CD14-positive monocyte (primary cell): ENCODE data around the gene SLC38A10. TPM values are rescaled to one million over a fixed set of nuclear protein-coding genes. Genes with fewer than 3 reads are reported as not detected.

Experiments used
- DNase-seq, 3 donors: peaks; one replicate each; pipeline ENCODE4 v3.0.0-alpha.2; 2011 to 2022
- H2AFZ ChIP-seq: 2 replicates; pipeline ENCODE4 v1.6.0; 2012; ENCODE audit warnings: mild to moderate bottlenecking, low read depth, low read length, inconsistent platforms; ENCODE audit not compliant: insufficient read depth, poor library complexity, severe bottlenecking
- H3K27ac ChIP-seq, 2 donors: 1 replicate in 1 of 2; 2 replicates in 1 of 2; pipeline ENCODE4 v1.5.1; 2012 to 2013; ENCODE audit warnings: low read length in 2 of 2, control low read depth in 1 of 2, inconsistent platforms in 1 of 2, low read depth in 1 of 2, mild to moderate bottlenecking in 1 of 2
- H3K27me3 ChIP-seq, 2 donors: one replicate each; pipeline versions ENCODE4 v1.6.0 to v1.6.1; 2011 to 2013; ENCODE audit warnings: low read length in 2 of 2; ENCODE audit not compliant: control insufficient read depth in 2 of 2, insufficient read depth in 2 of 2
- H3K36me3 ChIP-seq, 2 donors: replicated peaks in 1 of 2; 1 replicate in 1 of 2; 2 replicates in 1 of 2; pipeline versions ENCODE4 v1.5.1 to v1.6.1; 2012 to 2013; ENCODE audit warnings: low read length in 2 of 2, control low read depth in 1 of 2, inconsistent platforms in 1 of 2, mild to moderate bottlenecking in 1 of 2; ENCODE audit not compliant: insufficient read depth in 2 of 2, control insufficient read depth in 1 of 2
- H3K4me1 ChIP-seq, 2 donors: 1 replicate in 1 of 2; 2 replicates in 1 of 2; pipeline versions ENCODE4 v1.5.1 to v1.6.1; 2012 to 2013; ENCODE audit warnings: low read length in 2 of 2, control low read depth in 1 of 2, inconsistent platforms in 1 of 2, mild to moderate bottlenecking in 1 of 2, moderate library complexity in 1 of 2; ENCODE audit not compliant: insufficient read depth in 2 of 2, control insufficient read depth in 1 of 2
- H3K4me2 ChIP-seq: replicated peaks from 2 replicates; pipeline ENCODE3; 2012; ENCODE audit warnings: low read length, moderate library complexity, mild to moderate bottlenecking; ENCODE audit not compliant: poor library complexity, severe bottlenecking; ENCODE audit errors: extremely low read depth
- H3K4me3 ChIP-seq, 3 experiments: fragments of 200-600 bp in 1 of 3; sonication (generic) in 1 of 3; replicated peaks in 1 of 3; 1 replicate in 2 of 3; 2 replicates in 1 of 3; pipeline ENCODE4 v1.5.1; 2011 to 2013; ENCODE audit warnings: low read length in 3 of 3, mild to moderate bottlenecking in 3 of 3, control low read depth in 2 of 3, low read depth in 2 of 3, inconsistent platforms in 1 of 3, moderate library complexity in 1 of 3
- H3K79me2 ChIP-seq: 2 replicates; pipeline ENCODE4 v1.6.0; 2012; ENCODE audit warnings: mild to moderate bottlenecking, control low read depth, inconsistent platforms, low read length, moderate library complexity; ENCODE audit not compliant: insufficient read depth
- H3K9ac ChIP-seq: 2 replicates; pipeline ENCODE4 v1.6.0; 2017; ENCODE audit warnings: low read length, mild to moderate bottlenecking; ENCODE audit not compliant: insufficient read depth, poor library complexity, severe bottlenecking
- H3K9me3 ChIP-seq, 2 donors: replicated peaks in 1 of 2; 1 replicate in 1 of 2; 2 replicates in 1 of 2; pipeline versions ENCODE4 v1.5.1 to v1.6.1; 2012 to 2013; ENCODE audit warnings: low read length in 2 of 2, control low read depth in 1 of 2; ENCODE audit not compliant: control insufficient read depth in 1 of 2, insufficient read depth in 1 of 2
- H4K20me1 ChIP-seq: 2 replicates; pipeline ENCODE4 v1.6.0; 2012; ENCODE audit warnings: mild to moderate bottlenecking, low read length, control low read depth, moderate library complexity; ENCODE audit not compliant: insufficient read depth
- H3K27ac Mint-ChIP-seq, 7 donors: one replicate each; pipeline ENCODE4 v1.8.0; 2020; ENCODE audit warnings: mild to moderate bottlenecking in 7 of 7, mixed read lengths in 7 of 7, moderate library complexity in 6 of 7, inconsistent platforms in 2 of 7
- H3K27me3 Mint-ChIP-seq, 3 donors: one replicate each; pipeline ENCODE4 v1.8.0; 2021 to 2022; ENCODE audit warnings: low read depth in 3 of 3, mild to moderate bottlenecking in 3 of 3, mixed read lengths in 3 of 3, moderate library complexity in 3 of 3, inconsistent platforms in 1 of 3
- H3K36me3 Mint-ChIP-seq, 2 donors: one replicate each; pipeline ENCODE4 v1.8.0; 2020; ENCODE audit warnings: mixed read lengths in 2 of 2, inconsistent platforms in 1 of 2, mild to moderate bottlenecking in 1 of 2
- H3K4me1 Mint-ChIP-seq: one replicate; pipeline ENCODE4 v1.8.0; 2020; ENCODE audit warnings: mild to moderate bottlenecking, mixed read lengths
- H3K4me3 Mint-ChIP-seq, 2 donors: one replicate each; pipeline ENCODE4 v1.8.0; 2020; ENCODE audit warnings: mild to moderate bottlenecking in 2 of 2, mixed read lengths in 2 of 2, moderate library complexity in 1 of 2
- H3K9me3 Mint-ChIP-seq, 7 donors: one replicate each; pipeline ENCODE4 v1.8.0; 2020 to 2022; ENCODE audit warnings: mixed read lengths in 7 of 7, mild to moderate bottlenecking in 6 of 7, moderate library complexity in 6 of 7, inconsistent platforms in 2 of 7
- WGBS: methylation state at CpG from one replicate; pipeline ENCODE4 v1.1.5; 2013; ENCODE audit warnings: missing lambda C conversion rate; ENCODE audit not compliant: insufficient coverage; 5-methylcytosine and 5-hydroxymethylcytosine counted together
- intact Hi-C, 2 donors: fragments of 100-400 bp; cut with micrococcal nuclease; formaldehyde crosslinking; loops; one replicate each; pipeline versions ENCODE4 v1.15.0 to v1.15.1; 2023
- polyA plus RNA-seq, 3 donors: library from polyadenylated mRNA; depleted of rRNA in 1 of 3; unstranded in 2 of 3; stranded (reverse) in 1 of 3; fragments of 300-500 nt in 2 of 3; fragments of >200 nt in 1 of 3; fragmentation: Illumina TruSeq in 2 of 3; gene quantifications; 1 replicate in 2 of 3; 2 replicates in 1 of 3; pipeline ENCODE4 v1.2.3, GENCODE V29; 2012 to 2021
- TF ChIP-seq, protein P1 (sequence below): fragments of 200-600 bp; IDR thresholded peaks from one replicate; pipeline ENCODE4 v1.8.0; 2022; ENCODE audit warnings: antibody characterized with exemption, mild to moderate bottlenecking

SLC38A10 gene
- polyA plus RNA-seq, 3 donors = 50.8 to 76.1 (median 68.4) TPM

DNA sequence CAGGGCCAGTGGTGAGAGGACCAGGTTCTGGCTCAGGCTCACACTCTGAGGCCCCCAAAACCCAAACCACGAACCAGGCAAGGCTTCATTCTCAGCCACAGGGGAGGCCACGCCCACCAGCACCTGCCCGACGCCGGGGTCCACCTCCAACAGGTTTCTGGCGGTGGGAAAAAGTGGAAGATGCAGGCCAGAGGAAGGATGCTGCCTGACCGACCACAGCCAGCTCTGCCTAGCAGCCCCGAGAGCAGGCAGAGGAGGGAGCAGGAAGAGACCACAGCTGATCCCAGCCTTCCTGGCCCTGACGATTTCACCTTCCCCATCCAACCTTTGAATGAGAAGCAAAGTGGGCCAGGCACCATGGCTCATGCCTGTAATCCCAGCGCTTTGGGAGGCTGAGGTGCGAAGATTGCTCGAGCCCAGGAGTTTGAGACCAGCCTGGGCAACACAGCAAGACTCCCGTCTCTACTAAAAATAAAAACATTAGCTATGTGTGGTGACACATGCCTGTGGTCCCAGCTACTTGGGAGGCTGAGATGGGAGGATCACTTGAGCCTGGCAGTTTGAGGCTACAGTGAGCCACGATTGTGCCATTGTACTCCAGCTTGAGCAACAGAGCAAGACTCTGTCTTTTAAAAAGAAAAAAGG, 30.7 kb upstream of the SLC38A10 start:
- Histone ChIP-seq H3K27me3 (no peaks in the 10 kb centered on the region), H2AFZ (no peak overlapping the region), H3K4me2 (no peak overlapping the region), H3K36me3 (no peaks in the 10 kb centered on the region), H3K9ac (no peak overlapping the region), H3K4me1 (peaks cover 86 to 93% of the 10 kb centered on the region in 2 donors), H3K27ac (peak overlapping the region; percentile 78 to 79), H3K79me2 (peaks cover 11% of the 10 kb centered on the region), H3K4me3 (no peak overlapping the region), H4K20me1 (no peaks in the 10 kb centered on the region), H3K9me3 (no peaks in the 10 kb centered on the region)
- intact Hi-C loops = loop anchor here in 1 of 2 donors (5.0 kb wide), 1 partner anchor 71 kb away; the partner anchor contains the start of gene BAHCC1
- peaks cover 81% of the 10 kb centered on the region for H3K4me1 Mint-ChIP-seq
- TF ChIP-seq, protein P1, sequence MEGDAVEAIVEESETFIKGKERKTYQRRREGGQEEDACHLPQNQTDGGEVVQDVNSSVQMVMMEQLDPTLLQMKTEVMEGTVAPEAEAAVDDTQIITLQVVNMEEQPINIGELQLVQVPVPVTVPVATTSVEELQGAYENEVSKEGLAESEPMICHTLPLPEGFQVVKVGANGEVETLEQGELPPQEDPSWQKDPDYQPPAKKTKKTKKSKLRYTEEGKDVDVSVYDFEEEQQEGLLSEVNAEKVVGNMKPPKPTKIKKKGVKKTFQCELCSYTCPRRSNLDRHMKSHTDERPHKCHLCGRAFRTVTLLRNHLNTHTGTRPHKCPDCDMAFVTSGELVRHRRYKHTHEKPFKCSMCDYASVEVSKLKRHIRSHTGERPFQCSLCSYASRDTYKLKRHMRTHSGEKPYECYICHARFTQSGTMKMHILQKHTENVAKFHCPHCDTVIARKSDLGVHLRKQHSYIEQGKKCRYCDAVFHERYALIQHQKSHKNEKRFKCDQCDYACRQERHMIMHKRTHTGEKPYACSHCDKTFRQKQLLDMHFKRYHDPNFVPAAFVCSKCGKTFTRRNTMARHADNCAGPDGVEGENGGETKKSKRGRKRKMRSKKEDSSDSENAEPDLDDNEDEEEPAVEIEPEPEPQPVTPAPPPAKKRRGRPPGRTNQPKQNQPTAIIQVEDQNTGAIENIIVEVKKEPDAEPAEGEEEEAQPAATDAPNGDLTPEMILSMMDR = no peak
- H3K36me3 Mint-ChIP-seq = no peaks in the 10 kb centered on the region
- peaks cover 0 to 9% (median 0%) of the 10 kb centered on the region in 7 donors for H3K9me3 Mint-ChIP-seq
- H3K27ac Mint-ChIP-seq = peak overlapping the region; percentile 95 to 99 (median 98)
- H3K27me3 Mint-ChIP-seq = peaks cover 0 to 3% (median 0%) of the 10 kb centered on the region in 3 donors
- H3K4me3 Mint-ChIP-seq = no peak overlapping the region
- peak in 1 of 3 donors; percentile 36 for DNase-seq
- WGBS = 7% methylated on average over 9 of the region's 14 CpGs

DNA sequence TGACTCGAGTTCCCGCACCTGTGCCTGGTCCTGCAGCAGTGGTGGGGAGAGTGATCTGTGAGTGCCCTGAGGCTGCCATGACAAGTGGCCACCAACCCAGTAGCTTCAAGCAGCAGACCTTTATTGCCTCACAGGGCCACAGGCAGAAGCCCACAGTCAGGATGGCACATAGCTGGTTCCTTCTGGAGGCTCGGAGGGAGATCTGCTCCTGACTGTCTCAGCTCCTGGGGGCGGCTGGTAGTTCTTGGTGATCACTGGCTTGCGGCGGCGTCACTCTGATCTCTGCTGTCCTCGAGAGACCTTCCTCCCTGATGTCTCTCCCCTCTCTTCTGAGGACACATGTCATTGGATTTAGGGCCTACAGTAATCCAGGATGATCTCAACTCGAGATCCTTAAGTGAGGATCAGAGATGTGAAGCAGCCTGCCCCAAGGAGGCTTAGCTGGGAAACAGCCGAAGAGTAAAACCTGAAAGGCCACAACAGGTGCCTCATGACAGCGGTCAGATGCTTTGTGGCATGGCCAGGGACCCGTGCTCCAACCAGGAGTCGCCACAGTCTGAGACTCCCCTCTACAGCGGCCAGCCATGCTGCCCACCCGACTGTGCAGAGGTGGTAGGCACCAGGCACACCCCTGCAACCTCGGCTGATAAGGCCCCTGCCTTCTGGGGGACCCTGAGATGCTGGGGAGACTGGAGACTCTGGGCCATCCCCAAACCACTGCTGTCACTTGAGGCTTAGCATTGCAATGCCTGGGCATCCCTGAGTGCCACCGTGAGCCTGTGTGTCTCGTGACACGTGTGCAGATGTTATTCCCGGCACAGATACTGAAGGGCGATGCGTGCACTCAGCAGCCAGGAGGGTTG, 30.0 kb upstream of the SLC38A10 start:
- H3K79me2 ChIP-seq = peaks cover 11% of the 10 kb centered on the region
- DNase-seq = peak in 2 of 3 donors; percentile 31 to 43
- Mint-ChIP-seq H3K9me3 (peaks cover 0 to 13% (median 3%) of the 10 kb centered on the region in 7 donors), H3K36me3 (no peaks in the 10 kb centered on the region), H3K27ac (peak overlapping the region in 6 of 7 donors; percentile 69 to 98 (median 98)), H3K4me3 (no peak overlapping the region), H3K4me1 (peaks cover 79% of the 10 kb centered on the region), H3K27me3 (peaks cover 0 to 3% (median 0%) of the 10 kb centered on the region in 3 donors)
- no peaks in the 10 kb centered on the region for H3K27me3 ChIP-seq
- no peak overlapping the region for H3K4me3 ChIP-seq
- peaks cover 85 to 93% of the 10 kb centered on the region in 2 donors for H3K4me1 ChIP-seq
- H3K4me2 ChIP-seq = no peak overlapping the region
- intact Hi-C loops = loop anchor here in 1 of 2 donors (5.0 kb wide), 1 partner anchor 72 kb away; the partner anchor contains the start of gene BAHCC1
- H3K9ac ChIP-seq = no peak overlapping the region
- H3K36me3 ChIP-seq = no peaks in the 10 kb centered on the region
- H4K20me1 ChIP-seq = no peaks in the 10 kb centered on the region
- WGBS = 67% methylated on average over 19 of the region's 22 CpGs
- H3K9me3 ChIP-seq = no peaks in the 10 kb centered on the region
- H2AFZ ChIP-seq = no peak overlapping the region
- H3K27ac ChIP-seq = peak overlapping the region; percentile 78 to 79
- TF ChIP-seq, protein P1 = no peak
